GM12892 (cell line): Measurements from ENCODE around the gene THAP4.

Experiments used
- POLR2A ChIP-seq: IDR thresholded peaks from 2 replicates; pipeline ENCODE4 v1.6.1; 2011; ENCODE audit warnings: low read depth, low read length, control low read depth
- POLR2AphosphoS5 ChIP-seq: IDR thresholded peaks from 2 replicates; pipeline ENCODE4 v1.6.1; 2011; ENCODE audit warnings: low read depth, low read length, control low read depth
- TAF1 ChIP-seq: IDR thresholded peaks from 2 replicates; pipeline ENCODE4 v1.6.1; 2011; ENCODE audit warnings: low read depth, mild to moderate bottlenecking, control low read depth, low read length, borderline replicate concordance

DNA sequence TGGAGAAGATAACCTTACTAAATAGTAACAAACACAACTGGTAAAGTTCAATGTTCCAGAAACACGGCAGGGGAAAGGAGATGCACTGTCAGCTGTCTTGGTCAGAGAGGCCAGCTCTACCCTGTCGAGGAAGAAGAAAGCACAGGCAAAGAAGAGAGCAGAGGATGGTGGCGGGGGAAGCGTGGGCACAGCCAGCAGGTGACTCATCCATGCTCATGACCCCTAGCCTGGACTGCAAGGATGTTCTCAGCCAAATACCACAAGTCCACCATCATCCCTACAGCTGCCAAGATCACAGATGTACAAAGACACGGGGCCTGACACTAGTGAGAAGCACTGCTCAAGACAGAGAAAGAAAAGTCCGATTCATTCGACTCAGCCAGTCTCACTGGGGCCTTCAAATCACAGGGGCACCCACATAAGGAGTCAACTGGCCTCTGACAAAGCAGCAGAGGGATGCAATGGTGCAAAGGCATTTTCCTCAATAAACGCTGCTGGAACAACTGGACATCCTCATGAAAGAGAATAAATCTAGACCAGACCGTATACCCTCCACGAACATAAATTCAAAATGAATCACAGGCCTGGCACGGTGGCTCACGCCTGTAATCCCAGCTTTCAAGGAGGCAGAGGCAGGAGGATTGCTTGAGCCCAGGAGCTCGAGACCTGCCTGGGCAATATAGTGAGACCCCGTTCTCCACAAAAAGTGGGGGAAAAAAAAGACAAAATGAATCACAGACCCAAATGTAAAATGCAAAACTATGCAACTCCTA is 44.1 kb upstream of the THAP4 start:
- no peak for TF ChIP-seq POLR2A
- no peak for TF ChIP-seq POLR2AphosphoS5
- no peak for TF ChIP-seq TAF1
